Left lung (tissue), 10 donors: ENCODE results near the gene CASKIN1. TPM values are rescaled to one million over a fixed set of nuclear protein-coding genes. Genes with fewer than 3 reads are reported as not detected.

Experiments
- ATAC-seq: fragments of 200-7000 bp; cut with Tn5 transposase; one replicate; pipeline ENCODE4 v1.9.1; 2020; ENCODE audit warnings: moderate library complexity
- DNase-seq, 4 donors: peaks; one replicate each; pipeline ENCODE4 v3.0.0-alpha.2; 2013 to 2020
- H3K27ac ChIP-seq, 2 donors: fragments of 200-600 bp; sonication (generic) in 1 of 2; one replicate each; pipeline versions ENCODE4 v1.5.0 to v1.8.0; 2020 to 2021
- H3K27me3 ChIP-seq, 2 donors: fragments of 200-600 bp; sonication (generic) in 1 of 2; one replicate each; pipeline versions ENCODE4 v1.5.0 to v1.8.0; 2020 to 2021
- H3K36me3 ChIP-seq, 2 donors: fragments of 200-600 bp; sonication (generic) in 1 of 2; one replicate each; pipeline versions ENCODE4 v1.5.0 to v1.8.0; 2020 to 2021
- H3K4me1 ChIP-seq, 2 donors: fragments of 200-600 bp; one replicate each; pipeline ENCODE4 v1.8.0; 2021
- H3K4me3 ChIP-seq, 2 donors: fragments of 200-600 bp; sonication (generic) in 1 of 2; one replicate each; pipeline versions ENCODE4 v1.5.0 to v1.8.0; 2020 to 2021; ENCODE audit warnings: mild to moderate bottlenecking in 1 of 2
- H3K9me3 ChIP-seq, 2 donors: fragments of 200-600 bp; sonication (generic) in 1 of 2; one replicate each; pipeline versions ENCODE4 v1.5.0 to v1.8.0; 2020 to 2021
- CTCF ChIP-seq, 2 donors: fragments of 200-600 bp; sonication (generic) in 1 of 2; IDR thresholded peaks; one replicate each; pipeline versions ENCODE4 v1.5.0 to v1.8.0; 2021; ENCODE audit warnings: antibody characterized with exemption in 2 of 2
- intact Hi-C, 2 donors: fragments of 100-400 bp; cut with DNase I; formaldehyde crosslinking; loops; one replicate each; pipeline versions ENCODE4 v1.11.2 to v1.14.2; 2022
- polyA plus RNA-seq, 6 donors: library from polyadenylated mRNA; unstranded; fragments of 120-200 nt; gene quantifications; one replicate each; pipeline ENCODE4 v1.2.1, GENCODE V29; 2013; ENCODE audit not compliant: insufficient read length in 6 of 6
- total RNA-seq, 2 donors: library from RNA; stranded (reverse); fragmentation: NEBNext Ultra II Directional; extraction: Animal tissue kit (Norgen Biotek cat#: 25700); gene quantifications; one replicate each; pipeline ENCODE4 v1.2.1, GENCODE V29; 2021
- donor health status: DM: no; HTN: yes; CAD: no.
- donor health status: DM: no; HTN: no; CAD: no.

The CASKIN1 gene
- total and polyA plus RNA-seq, 8 donors: 0.05 to 0.56 (median 0.32) TPM

GRCh38 chr16:2229091-2229490 is 32.7 kb upstream of the CASKIN1 start:
- Histone ChIP-seq H3K36me3 (peaks cover 0 to 63% of the 10 kb centered on the region in 2 donors), H3K4me3 (no peak overlapping the region), H3K27me3 (no peaks in the 10 kb centered on the region), H3K4me1 (peaks cover 9 to 26% of the 10 kb centered on the region in 2 donors), H3K27ac (no peak overlapping the region), H3K9me3 (no peaks in the 10 kb centered on the region)
- DNase-seq: no peak
- ATAC-seq: no peak
- intact Hi-C loops: no loop called here
- TF ChIP-seq CTCF (IDR thresholded peaks at IDR 0.05): no peak

DNA sequence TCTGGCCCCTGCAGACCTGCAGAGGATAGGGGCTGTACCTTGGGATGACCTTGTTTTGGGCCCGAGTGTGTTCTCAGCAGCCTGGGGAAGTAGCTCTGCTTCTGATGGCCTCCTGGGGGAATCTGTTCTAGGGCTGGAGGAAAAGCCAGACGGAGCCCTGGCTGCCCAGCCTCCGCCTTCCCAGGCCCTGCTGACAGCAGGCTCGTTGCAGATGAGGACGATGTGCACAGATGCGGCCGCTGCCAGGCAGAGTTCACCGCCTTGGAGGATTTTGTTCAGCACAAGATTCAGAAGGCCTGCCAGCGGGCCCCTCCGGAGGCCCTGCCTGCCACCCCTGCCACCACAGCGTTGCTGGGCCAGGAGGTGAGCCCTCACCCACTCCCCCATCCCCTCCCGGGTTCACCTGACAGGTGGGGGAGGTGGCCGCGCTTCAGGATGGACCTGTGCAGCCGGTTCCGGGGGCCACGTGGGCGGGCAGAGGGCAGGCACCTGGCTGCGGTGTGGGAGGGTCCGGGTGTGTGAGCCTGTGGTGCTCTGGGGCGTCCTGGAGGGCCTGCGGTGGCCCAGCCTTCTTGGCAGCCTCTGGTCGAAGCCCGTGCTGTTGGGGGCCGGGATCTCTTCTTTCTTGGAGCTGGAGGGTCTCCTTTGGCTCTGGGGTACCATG is 31.9 kb upstream of the CASKIN1 start:
- H3K36me3 ChIP-seq: peaks cover 0 to 55% of the 10 kb centered on the region in 2 donors
- intact Hi-C loops: no loop called here

DNA sequence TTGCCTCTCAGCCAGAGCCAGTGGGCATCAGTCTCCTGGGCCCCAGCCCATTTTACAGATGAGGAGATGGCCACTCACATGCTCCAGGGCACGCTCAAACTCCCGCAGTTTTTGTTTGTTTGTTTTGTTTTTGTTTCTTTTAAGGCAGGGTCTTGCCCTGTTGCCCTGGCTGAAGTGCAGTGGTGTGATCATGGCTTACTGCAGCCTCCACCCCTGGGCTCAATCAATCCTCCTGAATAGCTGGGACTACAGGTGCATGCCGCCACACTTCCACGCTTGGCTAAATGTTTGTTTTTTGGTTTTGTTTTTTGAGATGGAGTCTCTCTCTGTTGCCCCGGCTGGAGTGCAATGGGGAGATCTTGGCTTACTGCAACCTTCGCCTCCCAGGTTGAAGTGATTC is 30.5 kb upstream of the CASKIN1 start:
- TF ChIP-seq CTCF (IDR thresholded peaks at IDR 0.05): no peak
- no peaks in the 10 kb centered on the region for H3K27me3 ChIP-seq
- peaks cover 9 to 34% of the 10 kb centered on the region in 2 donors for H3K4me1 ChIP-seq
- H3K36me3 ChIP-seq: peaks cover 0 to 41% of the 10 kb centered on the region in 2 donors
- no peak overlapping the region for H3K27ac ChIP-seq
- H3K9me3 ChIP-seq: no peaks in the 10 kb centered on the region
- intact Hi-C loops: no loop called here
- no peak for DNase-seq
- ATAC-seq: no peak
- H3K4me3 ChIP-seq: no peak overlapping the region

More for the DNA sequence above, 31.9 kb upstream of the CASKIN1 start:
- Histone ChIP-seq H3K4me3 (no peak overlapping the region), H3K9me3 (no peaks in the 10 kb centered on the region), H3K4me1 (peaks cover 9 to 29% of the 10 kb centered on the region in 2 donors), H3K27ac (no peak overlapping the region), H3K27me3 (no peaks in the 10 kb centered on the region)
- TF ChIP-seq CTCF (IDR thresholded peaks at IDR 0.05): no peak
- no peak for DNase-seq
- no peak for ATAC-seq

DNA sequence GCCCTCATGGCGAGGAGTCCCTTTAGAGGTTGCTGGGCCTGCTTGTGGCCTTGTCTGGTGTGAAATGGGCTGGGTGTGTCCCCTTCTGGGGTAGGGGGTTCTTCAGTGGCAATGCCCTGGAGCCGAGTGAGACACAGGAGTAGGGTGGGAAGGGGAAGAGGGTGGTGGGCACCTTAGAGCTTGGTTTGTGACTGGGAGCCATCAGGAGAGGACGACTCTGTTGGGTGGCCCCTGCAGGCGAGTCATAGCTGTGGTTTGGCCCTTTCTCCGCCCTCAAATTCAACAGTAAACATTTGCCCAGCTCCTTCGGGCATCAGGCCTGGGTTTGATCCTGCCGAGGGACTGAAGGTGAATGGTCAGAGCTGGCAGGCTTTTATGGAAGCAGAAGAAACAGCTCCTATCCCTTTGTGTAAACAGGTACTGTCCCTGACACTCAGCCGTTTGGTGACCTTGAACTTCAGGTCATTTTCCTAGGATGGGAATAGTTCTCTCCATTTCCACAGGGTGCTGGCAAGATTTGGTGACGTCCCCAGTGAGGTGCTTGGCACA is 29.9 kb upstream of the CASKIN1 start:
- Histone ChIP-seq H3K27me3 (no peaks in the 10 kb centered on the region), H3K4me3 (no peak overlapping the region), H3K4me1 (peaks cover 9 to 34% of the 10 kb centered on the region in 2 donors), H3K36me3 (peaks cover 0 to 35% of the 10 kb centered on the region in 2 donors), H3K27ac (no peak overlapping the region), H3K9me3 (no peaks in the 10 kb centered on the region)
- intact Hi-C loops: no loop called here
- ATAC-seq (no peak), DNase-seq (no peak)
- TF ChIP-seq CTCF (IDR thresholded peaks at IDR 0.05): no peak

GRCh38 chr16:2223942-2224486 is 27.6 kb upstream of the CASKIN1 start:
- Histone ChIP-seq H3K36me3 (peaks cover 0 to 12% of the 10 kb centered on the region in 2 donors), H3K27me3 (no peaks in the 10 kb centered on the region), H3K4me3 (peak overlapping the region; percentile 98 to 100), H3K4me1 (peaks cover 9 to 34% of the 10 kb centered on the region in 2 donors), H3K27ac (peak overlapping the region; percentile 75 to 94), H3K9me3 (no peaks in the 10 kb centered on the region)
- DNase-seq (peak in 2 of 4 donors; percentile 38 to 61), ATAC-seq (peak; percentile 73)
- TF ChIP-seq CTCF (IDR thresholded peaks at IDR 0.05): no peak
- intact Hi-C loops: no loop called here
